ENCODE measurements around the gene NCAM2.

DNA sequence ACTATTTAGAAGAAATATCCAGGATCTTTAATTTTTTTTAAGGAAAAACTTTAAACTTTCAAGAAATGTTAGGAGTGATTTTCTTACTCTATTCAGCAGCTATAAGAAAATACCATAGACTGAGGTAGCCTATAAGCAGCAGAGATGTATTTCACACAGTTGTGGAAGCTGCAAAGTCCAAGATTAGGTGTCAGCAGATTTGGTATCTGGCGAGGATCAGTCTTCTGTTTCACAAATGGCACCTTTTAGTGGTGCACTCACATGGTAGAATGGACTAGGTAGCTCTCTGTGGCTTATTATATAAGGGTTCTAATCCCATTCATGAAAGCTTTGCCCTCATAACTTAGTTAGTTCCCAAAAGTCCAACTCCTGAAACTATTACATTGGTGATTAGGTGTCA lies 207.4 kb downstream of the NCAM2 start:
- TF ChIP-seq, protein P1, sequence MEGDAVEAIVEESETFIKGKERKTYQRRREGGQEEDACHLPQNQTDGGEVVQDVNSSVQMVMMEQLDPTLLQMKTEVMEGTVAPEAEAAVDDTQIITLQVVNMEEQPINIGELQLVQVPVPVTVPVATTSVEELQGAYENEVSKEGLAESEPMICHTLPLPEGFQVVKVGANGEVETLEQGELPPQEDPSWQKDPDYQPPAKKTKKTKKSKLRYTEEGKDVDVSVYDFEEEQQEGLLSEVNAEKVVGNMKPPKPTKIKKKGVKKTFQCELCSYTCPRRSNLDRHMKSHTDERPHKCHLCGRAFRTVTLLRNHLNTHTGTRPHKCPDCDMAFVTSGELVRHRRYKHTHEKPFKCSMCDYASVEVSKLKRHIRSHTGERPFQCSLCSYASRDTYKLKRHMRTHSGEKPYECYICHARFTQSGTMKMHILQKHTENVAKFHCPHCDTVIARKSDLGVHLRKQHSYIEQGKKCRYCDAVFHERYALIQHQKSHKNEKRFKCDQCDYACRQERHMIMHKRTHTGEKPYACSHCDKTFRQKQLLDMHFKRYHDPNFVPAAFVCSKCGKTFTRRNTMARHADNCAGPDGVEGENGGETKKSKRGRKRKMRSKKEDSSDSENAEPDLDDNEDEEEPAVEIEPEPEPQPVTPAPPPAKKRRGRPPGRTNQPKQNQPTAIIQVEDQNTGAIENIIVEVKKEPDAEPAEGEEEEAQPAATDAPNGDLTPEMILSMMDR (IDR thresholded peaks at IDR 0.05; ENCODE audit: poor library complexity): no peak
- no peak for TF ChIP-seq EZH2 (IDR thresholded peaks at IDR 0.05; ENCODE audit: borderline replicate concordance)

Data from hepatocyte (in vitro differentiated cells).